SK-N-SH treated with all-trans-retinoic acid at 6 μM for 48 hours (cell line): ENCODE data around the gene MAP7.

Source experiments
- ATAC-seq: fragments of 200-7000 bp; cut with Tn5 transposase; 3 replicates; pipeline ENCODE4 v1.9.1; 2020; ENCODE audit warnings: mild to moderate bottlenecking, moderate library complexity
- ARNTL ChIP-seq: fragments of 450-650 bp; formaldehyde crosslinking; IDR thresholded peaks from 2 replicates; pipeline ENCODE4 v1.5.0; 2020; ENCODE audit warnings: low read depth, mild to moderate bottlenecking, moderate library complexity, borderline replicate concordance
- BACH2 ChIP-seq: fragments of 250-450 bp; sonication (Bioruptor Pico); IDR thresholded peaks from 2 replicates; pipeline ENCODE4 v1.9.0; 2021; ENCODE audit warnings: mild to moderate bottlenecking, borderline replicate concordance
- CSDC2 ChIP-seq: fragments of 250-450 bp; sonication (Bioruptor Pico); IDR thresholded peaks from 2 replicates; pipeline ENCODE4 v1.5.0; 2020; ENCODE audit warnings: mild to moderate bottlenecking, moderate library complexity
- ESRRG ChIP-seq: fragments of 250-450 bp; sonication (Bioruptor Pico); IDR thresholded peaks from 2 replicates; pipeline ENCODE4 v1.6.1; 2021; ENCODE audit warnings: mild to moderate bottlenecking
- ISL1 ChIP-seq: fragments of 250-450 bp; sonication (Bioruptor Pico); IDR thresholded peaks from 2 replicates; pipeline ENCODE4 v2.1.2; 2022; ENCODE audit warnings: mild to moderate bottlenecking, moderate library complexity
- OSR1 ChIP-seq: fragments of 250-450 bp; sonication (Bioruptor Pico); IDR thresholded peaks from 2 replicates; pipeline ENCODE4 v1.8.0; 2022; ENCODE audit warnings: moderate library complexity, mild to moderate bottlenecking, inconsistent platforms
- PPARA ChIP-seq: fragments of 250-450 bp; sonication (Bioruptor Pico); IDR thresholded peaks from 2 replicates; pipeline ENCODE4 v1.5.0; 2020; ENCODE audit warnings: mild to moderate bottlenecking, borderline replicate concordance
- RARB ChIP-seq: fragments of 250-450 bp; sonication (Bioruptor Pico); IDR thresholded peaks from 2 replicates; pipeline ENCODE4 v1.8.0; 2021; ENCODE audit warnings: mild to moderate bottlenecking, moderate library complexity
- SNAI2 ChIP-seq: fragments of 250-450 bp; sonication (Bioruptor Pico); IDR thresholded peaks from 2 replicates; pipeline ENCODE4 v1.5.0; 2020; ENCODE audit warnings: mild to moderate bottlenecking, moderate library complexity
- TCF4 ChIP-seq: fragments of 250-450 bp; sonication (Bioruptor Pico); IDR thresholded peaks from 2 replicates; pipeline ENCODE4 v1.8.0; 2021; ENCODE audit warnings: mild to moderate bottlenecking, moderate library complexity, borderline replicate concordance
- TOX ChIP-seq: fragments of 250-450 bp; sonication (Bioruptor Pico); IDR thresholded peaks from 2 replicates; pipeline ENCODE4 v1.8.0; 2021; ENCODE audit warnings: mild to moderate bottlenecking, moderate library complexity, borderline replicate concordance
- ZC3H10 ChIP-seq: fragments of 250-450 bp; sonication (Bioruptor Pico); IDR thresholded peaks from 2 replicates; pipeline ENCODE4 v1.5.1; 2021; ENCODE audit warnings: mild to moderate bottlenecking, moderate library complexity
- ZFP3 ChIP-seq: fragments of 250-450 bp; sonication (Bioruptor Pico); IDR thresholded peaks from 2 replicates; pipeline ENCODE4 v1.5.0; 2020; ENCODE audit warnings: mild to moderate bottlenecking, moderate library complexity
- ZNF70 ChIP-seq: fragments of 450-650 bp; formaldehyde crosslinking; IDR thresholded peaks from 2 replicates; pipeline ENCODE4 v1.5.0; 2020; ENCODE audit warnings: mild to moderate bottlenecking, moderate library complexity
- ZNF8 ChIP-seq: fragments of 450-650 bp; formaldehyde crosslinking; IDR thresholded peaks from 2 replicates; pipeline ENCODE4 v1.5.0; 2020; ENCODE audit warnings: mild to moderate bottlenecking, moderate library complexity
- TF ChIP-seq, protein P1 (sequence below): fragments of 250-450 bp; sonication (Bioruptor Pico); IDR thresholded peaks from 2 replicates; pipeline ENCODE4 v1.5.0; 2020; ENCODE audit warnings: mild to moderate bottlenecking, moderate library complexity
- TF ChIP-seq, protein P2 (sequence below): fragments of 250-450 bp; sonication (Bioruptor Pico); IDR thresholded peaks from 2 replicates; pipeline ENCODE4 v1.5.1; 2020; ENCODE audit warnings: low read depth, mild to moderate bottlenecking, moderate library complexity
- TF ChIP-seq, protein P3 (sequence below): fragments of 250-450 bp; sonication (Bioruptor Pico); IDR thresholded peaks from 2 replicates; pipeline ENCODE4 v1.8.0; 2021; ENCODE audit warnings: low read depth, mild to moderate bottlenecking, moderate library complexity, borderline replicate concordance

MAP7 gene

DNA sequence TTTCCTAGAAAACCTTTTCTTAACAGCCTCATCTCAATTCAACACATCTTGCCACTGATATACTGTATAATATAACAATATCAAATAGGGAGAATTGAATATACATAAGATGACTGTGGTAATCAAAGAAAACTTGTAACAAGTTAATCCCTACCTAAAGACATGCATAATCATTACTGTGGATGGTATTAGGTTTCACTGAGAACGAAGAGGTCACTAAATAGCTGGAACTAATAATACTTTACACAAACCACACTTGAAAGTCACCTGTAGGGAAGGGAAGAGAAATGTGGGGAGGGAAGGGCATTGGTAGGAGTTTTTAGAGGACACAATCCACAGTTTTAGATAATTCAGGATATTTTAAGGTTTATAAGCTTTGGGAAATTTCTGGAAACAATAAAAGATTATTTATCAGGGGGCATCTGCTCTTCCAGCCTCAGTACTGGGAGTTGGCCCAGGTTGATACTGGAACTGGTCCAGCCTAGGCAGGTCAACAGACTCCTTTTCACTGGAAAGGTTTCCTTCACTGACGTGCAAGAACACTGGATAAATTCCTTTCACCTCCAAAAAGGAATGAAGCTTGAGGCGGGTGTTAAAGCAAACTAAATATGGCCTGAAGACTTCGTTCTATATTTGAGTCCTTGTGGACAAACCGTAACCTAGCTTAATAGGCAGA is 44.0 kb downstream of the MAP7 start (continued):
- TF ChIP-seq TCF4 (CRISPR knock-in tag): no peak
- no peak for TF ChIP-seq ZFP3 (CRISPR knock-in tag)
- TF ChIP-seq, all 23 proteins: peak for 0

DNA sequence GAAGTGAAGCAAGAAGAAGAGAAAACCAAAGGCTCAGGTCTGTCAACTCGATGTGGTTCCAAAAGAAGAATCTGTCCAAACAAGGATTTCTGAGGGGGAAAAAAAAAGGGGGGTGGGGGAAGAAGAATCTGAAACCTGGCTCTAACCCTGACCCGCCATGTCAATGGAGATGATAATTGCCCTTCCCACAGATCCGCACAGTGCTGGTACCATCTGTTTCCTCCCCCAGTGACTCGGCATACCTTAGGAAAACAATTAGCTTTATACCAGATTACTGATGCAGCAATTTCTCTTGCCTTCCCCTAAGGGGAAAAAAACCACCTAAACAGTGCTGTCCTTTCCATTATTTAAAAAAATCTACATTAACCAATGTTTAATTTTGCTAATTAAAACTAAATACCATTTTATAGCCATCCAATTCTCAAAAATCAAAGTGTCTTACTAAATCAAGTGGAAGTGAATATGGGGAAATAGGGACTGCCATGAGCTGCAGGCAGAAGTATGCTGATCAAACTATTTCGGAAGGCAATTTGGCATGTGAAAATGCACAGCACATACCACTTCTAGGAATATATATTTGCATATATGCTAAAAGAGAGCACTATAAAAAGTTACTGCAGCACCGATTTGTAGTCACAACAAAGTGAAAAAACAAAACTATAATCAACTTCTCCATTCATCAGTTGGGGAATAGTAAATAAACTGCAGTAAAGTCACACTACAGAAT is 46.8 kb downstream of the MAP7 start:
- TF ChIP-seq ZC3H10 (CRISPR knock-in tag): no peak
- TF ChIP-seq, protein P1, sequence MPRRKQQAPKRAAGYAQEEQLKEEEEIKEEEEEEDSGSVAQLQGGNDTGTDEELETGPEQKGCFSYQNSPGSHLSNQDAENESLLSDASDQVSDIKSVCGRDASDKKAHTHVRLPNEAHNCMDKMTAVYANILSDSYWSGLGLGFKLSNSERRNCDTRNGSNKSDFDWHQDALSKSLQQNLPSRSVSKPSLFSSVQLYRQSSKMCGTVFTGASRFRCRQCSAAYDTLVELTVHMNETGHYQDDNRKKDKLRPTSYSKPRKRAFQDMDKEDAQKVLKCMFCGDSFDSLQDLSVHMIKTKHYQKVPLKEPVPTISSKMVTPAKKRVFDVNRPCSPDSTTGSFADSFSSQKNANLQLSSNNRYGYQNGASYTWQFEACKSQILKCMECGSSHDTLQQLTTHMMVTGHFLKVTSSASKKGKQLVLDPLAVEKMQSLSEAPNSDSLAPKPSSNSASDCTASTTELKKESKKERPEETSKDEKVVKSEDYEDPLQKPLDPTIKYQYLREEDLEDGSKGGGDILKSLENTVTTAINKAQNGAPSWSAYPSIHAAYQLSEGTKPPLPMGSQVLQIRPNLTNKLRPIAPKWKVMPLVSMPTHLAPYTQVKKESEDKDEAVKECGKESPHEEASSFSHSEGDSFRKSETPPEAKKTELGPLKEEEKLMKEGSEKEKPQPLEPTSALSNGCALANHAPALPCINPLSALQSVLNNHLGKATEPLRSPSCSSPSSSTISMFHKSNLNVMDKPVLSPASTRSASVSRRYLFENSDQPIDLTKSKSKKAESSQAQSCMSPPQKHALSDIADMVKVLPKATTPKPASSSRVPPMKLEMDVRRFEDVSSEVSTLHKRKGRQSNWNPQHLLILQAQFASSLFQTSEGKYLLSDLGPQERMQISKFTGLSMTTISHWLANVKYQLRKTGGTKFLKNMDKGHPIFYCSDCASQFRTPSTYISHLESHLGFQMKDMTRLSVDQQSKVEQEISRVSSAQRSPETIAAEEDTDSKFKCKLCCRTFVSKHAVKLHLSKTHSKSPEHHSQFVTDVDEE (CRISPR knock-in tag): no peak
- no peak for ATAC-seq

DNA sequence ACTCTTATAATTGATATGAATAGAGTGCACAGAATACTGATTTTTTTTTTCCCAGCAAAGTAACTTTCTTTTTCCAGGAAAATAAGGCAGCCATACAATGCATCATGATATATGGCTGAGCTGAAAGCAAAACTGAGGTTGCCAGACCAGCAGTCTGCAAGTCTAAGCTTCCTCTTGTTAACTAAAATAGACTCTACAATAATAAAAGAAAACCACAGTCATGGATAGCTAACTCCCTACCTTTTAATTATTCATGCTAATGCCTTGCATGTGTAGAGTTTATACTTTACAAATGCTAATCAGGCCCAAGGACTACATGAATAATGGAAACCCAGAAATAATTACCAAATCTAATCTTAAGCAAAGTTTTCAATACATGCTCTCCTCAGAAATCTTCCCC is 47.4 kb downstream of the MAP7 start:
- TF ChIP-seq TCF4 (CRISPR knock-in tag): no peak
- TF ChIP-seq ZNF70 (CRISPR knock-in tag): no peak
- TF ChIP-seq PPARA (CRISPR knock-in tag): no peak
- no peak for TF ChIP-seq TOX (CRISPR knock-in tag)
- TF ChIP-seq SNAI2 (CRISPR knock-in tag): no peak
- no peak for TF ChIP-seq ISL1 (CRISPR knock-in tag)
- no peak for TF ChIP-seq ZNF8 (CRISPR knock-in tag)
- TF ChIP-seq, protein P2, sequence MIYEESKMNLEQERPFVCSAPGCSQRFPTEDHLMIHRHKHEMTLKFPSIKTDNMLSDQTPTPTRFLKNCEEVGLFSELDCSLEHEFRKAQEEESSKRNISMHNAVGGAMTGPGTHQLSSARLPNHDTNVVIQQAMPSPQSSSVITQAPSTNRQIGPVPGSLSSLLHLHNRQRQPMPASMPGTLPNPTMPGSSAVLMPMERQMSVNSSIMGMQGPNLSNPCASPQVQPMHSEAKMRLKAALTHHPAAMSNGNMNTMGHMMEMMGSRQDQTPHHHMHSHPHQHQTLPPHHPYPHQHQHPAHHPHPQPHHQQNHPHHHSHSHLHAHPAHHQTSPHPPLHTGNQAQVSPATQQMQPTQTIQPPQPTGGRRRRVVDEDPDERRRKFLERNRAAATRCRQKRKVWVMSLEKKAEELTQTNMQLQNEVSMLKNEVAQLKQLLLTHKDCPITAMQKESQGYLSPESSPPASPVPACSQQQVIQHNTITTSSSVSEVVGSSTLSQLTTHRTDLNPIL (CRISPR knock-in tag): no peak
- no peak for TF ChIP-seq ZC3H10 (CRISPR knock-in tag)
- no peak for TF ChIP-seq RARB (CRISPR knock-in tag)
- TF ChIP-seq, protein P3, sequence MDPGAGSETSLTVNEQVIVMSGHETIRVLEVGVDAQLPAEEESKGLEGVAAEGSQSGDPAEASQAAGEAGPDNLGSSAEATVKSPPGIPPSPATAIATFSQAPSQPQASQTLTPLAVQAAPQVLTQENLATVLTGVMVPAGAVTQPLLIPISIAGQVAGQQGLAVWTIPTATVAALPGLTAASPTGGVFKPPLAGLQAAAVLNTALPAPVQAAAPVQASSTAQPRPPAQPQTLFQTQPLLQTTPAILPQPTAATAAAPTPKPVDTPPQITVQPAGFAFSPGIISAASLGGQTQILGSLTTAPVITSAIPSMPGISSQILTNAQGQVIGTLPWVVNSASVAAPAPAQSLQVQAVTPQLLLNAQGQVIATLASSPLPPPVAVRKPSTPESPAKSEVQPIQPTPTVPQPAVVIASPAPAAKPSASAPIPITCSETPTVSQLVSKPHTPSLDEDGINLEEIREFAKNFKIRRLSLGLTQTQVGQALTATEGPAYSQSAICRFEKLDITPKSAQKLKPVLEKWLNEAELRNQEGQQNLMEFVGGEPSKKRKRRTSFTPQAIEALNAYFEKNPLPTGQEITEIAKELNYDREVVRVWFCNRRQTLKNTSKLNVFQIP (CRISPR knock-in tag): no peak
- TF ChIP-seq, protein P1 (CRISPR knock-in tag): no peak
- no peak for TF ChIP-seq BACH2 (CRISPR knock-in tag)
- no peak for ATAC-seq

- no peak for TF ChIP-seq CSDC2 (CRISPR knock-in tag)
- no peak for TF ChIP-seq ZC3H10 (CRISPR knock-in tag)
- no peak for TF ChIP-seq SNAI2 (CRISPR knock-in tag)
- no peak for TF ChIP-seq ESRRG (CRISPR knock-in tag)
- TF ChIP-seq ISL1 (CRISPR knock-in tag): no peak
- TF ChIP-seq, protein P1 (CRISPR knock-in tag): no peak
- no peak for TF ChIP-seq ZFP3 (CRISPR knock-in tag)
- TF ChIP-seq ZNF8 (CRISPR knock-in tag): no peak
- no peak for TF ChIP-seq OSR1 (CRISPR knock-in tag)
- TF ChIP-seq, protein P2 (CRISPR knock-in tag): no peak
- no peak for TF ChIP-seq TCF4 (CRISPR knock-in tag)
- TF ChIP-seq ARNTL (CRISPR knock-in tag): no peak
- TF ChIP-seq, protein P3 (CRISPR knock-in tag): no peak
- ATAC-seq: no peak
These were observed 48.7 kb downstream of the MAP7 start for GRCh38 chr6:136501514-136501913.
